ENCODE results near the gene MT2A. TPM values are rescaled to one million over a fixed set of nuclear protein-coding genes. Genes with fewer than 3 reads are reported as not detected.

Gene MT2A
- total and polyA plus RNA-seq, 2 of the 13 experiments (the other 11 are each of a cell fraction or from before 2014, with no cell fraction given) = 135 to 371 TPM

DNA sequence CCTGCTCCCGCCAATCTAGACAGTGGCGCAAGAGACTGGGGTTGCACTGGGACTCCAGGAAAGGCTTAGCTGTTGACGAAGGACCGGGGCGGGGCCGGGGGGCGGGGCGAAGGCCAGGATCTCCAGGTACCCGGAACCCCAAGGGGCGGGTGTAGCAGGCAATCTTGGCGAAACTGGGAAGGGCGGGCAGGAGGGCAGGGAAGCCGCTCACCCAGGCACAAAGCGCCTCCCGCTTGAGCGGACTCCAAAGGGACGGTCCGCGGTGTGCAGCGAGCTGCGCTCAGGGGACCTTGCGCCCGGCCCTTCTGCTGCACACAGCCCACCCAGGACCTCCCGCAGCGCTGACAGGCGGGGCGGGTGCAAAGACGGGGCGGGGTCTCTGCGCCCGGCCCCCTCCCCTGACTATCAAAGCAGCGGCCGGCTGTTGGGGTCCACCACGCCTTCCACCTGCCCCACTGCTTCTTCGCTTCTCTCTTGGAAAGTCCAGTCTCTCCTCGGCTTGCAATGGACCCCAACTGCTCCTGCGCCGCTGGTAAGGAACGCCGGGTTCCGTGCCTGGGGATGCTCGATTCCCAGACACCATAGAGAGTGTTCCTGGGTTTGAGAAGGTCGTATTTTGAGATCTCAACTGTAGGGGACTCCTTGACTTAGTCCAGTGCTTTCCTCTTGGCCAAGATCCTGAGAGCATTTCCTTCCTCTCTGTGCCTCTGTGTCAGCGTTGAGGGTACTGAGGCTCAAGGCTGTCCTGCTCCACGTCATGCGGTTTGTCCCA is 49.4 kb downstream of the MT2A start, which contains the start of gene MT1F (continued):
- TF ChIP-seq MAZ (IDR thresholded peaks at IDR 0.05; ENCODE audit: borderline replicate concordance, low read depth, low read length) (no peak), MAZ (CRISPR knock-in tag; IDR thresholded peaks at IDR 0.05; ENCODE audit: low read depth) (peak; percentile 56), MIER3 (CRISPR knock-in tag; IDR thresholded peaks at IDR 0.05; ENCODE audit: borderline replicate concordance) (no peak), KIAA2018 (CRISPR knock-in tag; IDR thresholded peaks at IDR 0.05; ENCODE audit: borderline replicate concordance) (no peak), TGIF2 (CRISPR knock-in tag; IDR thresholded peaks at IDR 0.05) (no peak), ZNF788 (CRISPR knock-in tag; IDR thresholded peaks at IDR 0.05; ENCODE audit: borderline replicate concordance) (peak; percentile 61; the same call in 1 of the 2 replicates), TP53 (CRISPR knock-in tag; conservative IDR thresholded peaks at IDR 0.05) (no peak), MED8 (CRISPR knock-in tag; IDR thresholded peaks at IDR 0.05; ENCODE audit: insufficient replicate concordance) (peak; percentile 61), MYC (CRISPR knock-in tag; IDR thresholded peaks at IDR 0.05; ENCODE audit: borderline replicate concordance) (peak; percentile 14), TCF7 (IDR thresholded peaks at IDR 0.05; ENCODE audit: low read depth) (no peak; the same call in 1 of the 2 replicates), ZNF772 (CRISPR knock-in tag; IDR thresholded peaks at IDR 0.05) (no peak), NFE2L1 (CRISPR knock-in tag; IDR thresholded peaks at IDR 0.05; ENCODE audit: borderline replicate concordance) (no peak), TBX3 (IDR thresholded peaks at IDR 0.05; ENCODE audit: borderline replicate concordance) (no peak), SOX6 (IDR thresholded peaks at IDR 0.05) (no peak), SOX6 (CRISPR knock-in tag; IDR thresholded peaks at IDR 0.05) (peak; percentile 62), NFYB (CRISPR knock-in tag; IDR thresholded peaks at IDR 0.05) (peak; percentile 23; the same call in 1 of the 2 replicates), REXO4 (CRISPR knock-in tag; IDR thresholded peaks at IDR 0.05; ENCODE audit: borderline replicate concordance) (no peak), CENPT (CRISPR knock-in tag; IDR thresholded peaks at IDR 0.05; ENCODE audit: low read depth) (no peak)
- TF ChIP-seq, protein P1, sequence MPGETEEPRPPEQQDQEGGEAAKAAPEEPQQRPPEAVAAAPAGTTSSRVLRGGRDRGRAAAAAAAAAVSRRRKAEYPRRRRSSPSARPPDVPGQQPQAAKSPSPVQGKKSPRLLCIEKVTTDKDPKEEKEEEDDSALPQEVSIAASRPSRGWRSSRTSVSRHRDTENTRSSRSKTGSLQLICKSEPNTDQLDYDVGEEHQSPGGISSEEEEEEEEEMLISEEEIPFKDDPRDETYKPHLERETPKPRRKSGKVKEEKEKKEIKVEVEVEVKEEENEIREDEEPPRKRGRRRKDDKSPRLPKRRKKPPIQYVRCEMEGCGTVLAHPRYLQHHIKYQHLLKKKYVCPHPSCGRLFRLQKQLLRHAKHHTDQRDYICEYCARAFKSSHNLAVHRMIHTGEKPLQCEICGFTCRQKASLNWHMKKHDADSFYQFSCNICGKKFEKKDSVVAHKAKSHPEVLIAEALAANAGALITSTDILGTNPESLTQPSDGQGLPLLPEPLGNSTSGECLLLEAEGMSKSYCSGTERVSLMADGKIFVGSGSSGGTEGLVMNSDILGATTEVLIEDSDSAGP (CRISPR knock-in tag; IDR thresholded peaks at IDR 0.05; ENCODE audit: borderline replicate concordance) = peak; percentile 67
